Osteoblast (primary cell): ENCODE results near the gene RAB11FIP5. TPM values are rescaled to one million over a fixed set of nuclear protein-coding genes. Genes with fewer than 3 reads are reported as not detected.

ENCODE experiments used
- DNase-seq: peaks from one replicate; pipeline ENCODE4 v3.0.0; 2011; ENCODE audit warnings: low spot score, mixed read lengths; ENCODE audit not compliant: insufficient read length; ENCODE audit errors: missing footprints
- H2AFZ ChIP-seq: 2 replicates; pipeline ENCODE4 v1.6.0; 2011; ENCODE audit warnings: mild to moderate bottlenecking, low read length
- H3K27ac ChIP-seq: 2 replicates; pipeline ENCODE4 v1.5.1; 2011; ENCODE audit warnings: mild to moderate bottlenecking, low read depth, low read length, moderate library complexity
- H3K27me3 ChIP-seq: 2 replicates; pipeline ENCODE4 v1.6.0; 2012; ENCODE audit warnings: mild to moderate bottlenecking, control low read depth, inconsistent platforms, low read length, moderate library complexity; ENCODE audit not compliant: insufficient read depth
- H3K36me3 ChIP-seq: 2 replicates; pipeline ENCODE4 v1.5.1; 2011; ENCODE audit warnings: mild to moderate bottlenecking, low read length, control low read depth, moderate library complexity; ENCODE audit not compliant: insufficient read depth
- H3K4me1 ChIP-seq: 2 replicates; pipeline ENCODE4 v1.5.1; 2011; ENCODE audit warnings: mild to moderate bottlenecking, low read length, control low read depth, moderate library complexity; ENCODE audit not compliant: insufficient read depth
- H3K4me2 ChIP-seq: 2 replicates; pipeline ENCODE4 v1.6.0; 2011; ENCODE audit warnings: mild to moderate bottlenecking, low read length; ENCODE audit not compliant: insufficient read depth
- H3K4me3 ChIP-seq: fragments of 200-600 bp; sonication (generic); 3 replicates; pipeline ENCODE4 v1.5.1; 2012; ENCODE audit warnings: mild to moderate bottlenecking, low read length, inconsistent platforms; ENCODE audit not compliant: insufficient read depth
- H3K79me2 ChIP-seq: 2 replicates; pipeline ENCODE4 v1.6.0; 2012; ENCODE audit warnings: mild to moderate bottlenecking, low read length, control low read depth, inconsistent platforms; ENCODE audit not compliant: insufficient read depth
- H3K9me3 ChIP-seq: 2 replicates; pipeline ENCODE4 v1.5.1; 2011; ENCODE audit warnings: low read depth, low read length, control low read depth
- H4K20me1 ChIP-seq: 2 replicates; pipeline ENCODE4 v1.6.0; 2012; ENCODE audit warnings: mild to moderate bottlenecking, low read length, control low read depth; ENCODE audit not compliant: insufficient read depth
- total RNA-seq: library from RNA; depleted of rRNA; stranded (reverse); fragments of >200 nt; gene quantifications from 2 replicates; pipeline ENCODE4 v1.2.3, GENCODE V29; 2012
- TF ChIP-seq, protein P1 (sequence below): IDR thresholded peaks from 2 replicates; pipeline ENCODE4 v1.5.1; 2011; ENCODE audit warnings: mild to moderate bottlenecking, low read depth, low read length, moderate library complexity; ENCODE audit errors: extremely low read depth

The RAB11FIP5 gene
- total RNA-seq, 1 donor, result 59.0 TPM

DNA sequence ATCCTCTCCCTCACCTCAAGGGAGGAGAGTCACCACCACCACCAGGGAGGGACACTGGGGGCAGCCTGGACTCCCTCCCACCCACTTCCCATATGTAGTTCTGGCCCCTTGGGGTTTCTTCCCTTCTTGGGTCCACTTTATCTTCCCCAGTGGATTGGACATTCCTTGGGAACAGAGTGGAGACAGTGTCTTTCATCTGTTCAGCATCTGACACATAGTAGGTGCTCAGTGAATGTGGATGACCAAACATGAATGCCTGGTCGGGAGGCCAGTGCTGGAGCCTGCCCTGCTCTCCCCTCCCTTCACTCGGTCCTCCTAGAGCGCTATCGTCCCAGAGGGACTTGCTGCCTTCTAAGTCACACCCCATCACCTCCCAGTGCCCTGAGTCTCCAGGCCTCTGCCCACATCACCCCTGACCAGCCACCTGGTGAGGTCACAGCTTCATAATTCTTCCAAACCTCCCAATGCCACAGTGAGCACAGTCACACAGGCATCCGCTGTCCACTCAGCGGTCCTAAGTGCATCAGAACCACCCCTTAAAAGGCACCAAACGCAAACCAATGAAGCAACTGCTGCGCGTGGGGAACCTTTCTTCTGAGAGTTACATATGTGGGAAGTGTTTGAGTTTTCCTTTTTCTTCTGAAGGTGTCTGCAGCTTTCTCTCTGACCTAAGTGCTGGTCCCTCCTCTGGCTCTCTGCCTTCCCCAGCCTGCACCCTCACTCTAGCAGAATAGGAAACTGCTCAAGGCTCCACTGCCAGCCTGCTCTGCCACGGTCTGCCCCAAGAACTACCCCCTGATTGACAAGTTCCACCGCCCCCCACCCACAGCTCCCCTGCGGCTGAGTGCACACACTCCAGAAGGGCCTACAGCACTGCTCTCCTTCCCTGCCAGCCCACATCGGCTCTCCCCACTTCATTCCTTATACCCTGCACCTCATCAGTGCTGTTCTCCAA lies 34.0 kb downstream of the RAB11FIP5 start:
- Histone ChIP-seq H3K79me2 (peaks cover 77% of the 10 kb centered on the region), H3K4me2 (no peak overlapping the region), H3K36me3 (peaks cover 42% of the 10 kb centered on the region), H3K27me3 (no peaks in the 10 kb centered on the region), H3K4me3 (no peak overlapping the region), H2AFZ (no peak overlapping the region), H3K4me1 (no peaks in the 10 kb centered on the region), H4K20me1 (peaks cover 66% of the 10 kb centered on the region), H3K27ac (no peak overlapping the region), H3K9me3 (no peaks in the 10 kb centered on the region)
- TF ChIP-seq, protein P1, sequence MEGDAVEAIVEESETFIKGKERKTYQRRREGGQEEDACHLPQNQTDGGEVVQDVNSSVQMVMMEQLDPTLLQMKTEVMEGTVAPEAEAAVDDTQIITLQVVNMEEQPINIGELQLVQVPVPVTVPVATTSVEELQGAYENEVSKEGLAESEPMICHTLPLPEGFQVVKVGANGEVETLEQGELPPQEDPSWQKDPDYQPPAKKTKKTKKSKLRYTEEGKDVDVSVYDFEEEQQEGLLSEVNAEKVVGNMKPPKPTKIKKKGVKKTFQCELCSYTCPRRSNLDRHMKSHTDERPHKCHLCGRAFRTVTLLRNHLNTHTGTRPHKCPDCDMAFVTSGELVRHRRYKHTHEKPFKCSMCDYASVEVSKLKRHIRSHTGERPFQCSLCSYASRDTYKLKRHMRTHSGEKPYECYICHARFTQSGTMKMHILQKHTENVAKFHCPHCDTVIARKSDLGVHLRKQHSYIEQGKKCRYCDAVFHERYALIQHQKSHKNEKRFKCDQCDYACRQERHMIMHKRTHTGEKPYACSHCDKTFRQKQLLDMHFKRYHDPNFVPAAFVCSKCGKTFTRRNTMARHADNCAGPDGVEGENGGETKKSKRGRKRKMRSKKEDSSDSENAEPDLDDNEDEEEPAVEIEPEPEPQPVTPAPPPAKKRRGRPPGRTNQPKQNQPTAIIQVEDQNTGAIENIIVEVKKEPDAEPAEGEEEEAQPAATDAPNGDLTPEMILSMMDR, result no peak
- no peak for DNase-seq

DNA sequence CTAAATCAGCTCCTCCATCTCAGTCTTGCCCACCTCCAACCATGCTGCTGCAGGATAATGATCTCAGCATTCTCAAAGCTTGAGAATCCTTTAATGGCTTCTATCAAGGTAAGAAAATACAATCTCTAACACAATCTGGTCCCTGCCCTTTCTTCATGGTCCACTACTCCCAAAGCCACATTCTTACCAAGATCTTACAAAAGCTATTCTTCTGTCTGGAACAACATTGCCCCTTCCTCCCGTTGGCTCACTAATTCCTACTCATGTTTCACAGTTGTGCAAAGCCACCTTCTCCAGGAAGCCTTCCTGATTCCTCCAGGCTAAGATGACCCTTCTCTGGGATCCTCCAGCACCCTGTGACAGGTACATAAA lies 35.3 kb downstream of the RAB11FIP5 start:
- peaks cover 63% of the 10 kb centered on the region for H3K79me2 ChIP-seq
- no peaks in the 10 kb centered on the region for H3K27me3 ChIP-seq
- H3K4me3 ChIP-seq, result no peak overlapping the region
- peaks cover 55% of the 10 kb centered on the region for H4K20me1 ChIP-seq
- H3K27ac ChIP-seq, result no peak overlapping the region
- no peak overlapping the region for H2AFZ ChIP-seq
- no peak overlapping the region for H3K4me2 ChIP-seq
- H3K4me1 ChIP-seq, result peaks cover under 1% of the 10 kb centered on the region
- H3K9me3 ChIP-seq, result no peaks in the 10 kb centered on the region
- H3K36me3 ChIP-seq, result peaks cover 47% of the 10 kb centered on the region
- TF ChIP-seq, protein P1, result no peak
- no peak for DNase-seq

DNA sequence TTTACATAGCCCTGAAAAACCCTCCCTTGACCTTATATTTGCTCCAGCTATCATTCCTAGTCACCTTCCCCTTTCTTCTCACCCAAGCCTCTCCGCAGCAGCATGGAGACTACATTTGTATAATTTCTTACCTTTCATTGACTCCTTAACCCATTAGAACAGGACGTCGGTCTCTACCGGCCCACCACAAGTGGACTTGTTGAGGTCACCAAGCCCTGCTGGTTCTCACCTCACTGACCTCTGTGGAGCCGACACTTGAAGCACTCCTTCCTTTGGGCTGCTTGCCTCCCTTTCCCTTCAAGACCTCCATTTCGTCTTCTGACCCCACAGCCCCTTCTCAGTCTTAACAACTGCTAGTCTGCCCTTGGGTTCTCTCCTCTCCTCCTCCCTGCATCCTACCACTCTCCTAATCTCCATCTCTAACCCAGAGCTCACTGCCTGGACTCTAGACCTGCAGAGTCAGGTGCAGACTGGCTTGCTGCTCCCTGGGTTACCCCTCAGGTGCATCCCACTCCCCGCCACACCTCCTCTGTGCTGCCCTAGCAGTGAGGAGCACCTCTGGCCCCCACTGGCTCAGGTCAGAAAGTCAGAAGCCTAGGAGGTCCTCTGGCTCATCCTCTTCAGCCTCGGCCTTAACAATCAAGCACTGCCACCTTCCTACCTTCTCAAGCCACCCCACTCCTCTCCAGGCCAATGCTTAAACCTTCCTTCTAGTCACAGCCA lies 35.9 kb downstream of the RAB11FIP5 start:
- TF ChIP-seq, protein P1, result no peak
- Histone ChIP-seq H3K4me3 (no peak overlapping the region), H3K27me3 (no peaks in the 10 kb centered on the region), H4K20me1 (peaks cover 54% of the 10 kb centered on the region), H3K36me3 (peaks cover 47% of the 10 kb centered on the region), H2AFZ (no peak overlapping the region), H3K79me2 (peaks cover 58% of the 10 kb centered on the region), H3K27ac (no peak overlapping the region), H3K4me2 (no peak overlapping the region), H3K4me1 (peaks cover 6% of the 10 kb centered on the region), H3K9me3 (no peaks in the 10 kb centered on the region)
- no peak for DNase-seq
